Retinal pigment epithelial cell (primary cell): Measurements from ENCODE around the gene MLNR.

Experiments
- DNase-seq: peaks from one replicate; pipeline ENCODE4 v3.0.0-alpha.2; 2010; ENCODE audit warnings: low read depth
- H3K4me3 ChIP-seq: 2 replicates; pipeline ENCODE4 v1.5.1; 2011; ENCODE audit warnings: mild to moderate bottlenecking, low read length, control low read depth, moderate library complexity
- CTCF ChIP-seq: conservative IDR thresholded peaks from 2 replicates; pipeline ENCODE4 v1.5.1; 2011; ENCODE audit warnings: low read depth, low read length, control low read depth, inconsistent platforms

MLNR gene

GRCh38 chr13:49216334-49216733, 3.8 kb upstream of the MLNR start:
- no peak for DNase-seq
- H3K4me3 ChIP-seq = no peak overlapping the region
- no peak for TF ChIP-seq CTCF

GRCh38 chr13:49217962-49218492, 2.1 kb upstream of the MLNR start:
- DNase-seq = no peak
- no peak overlapping the region for H3K4me3 ChIP-seq
- no peak for TF ChIP-seq CTCF

GRCh38 chr13:49218493-49219051, 1.6 kb upstream of the MLNR start:
- DNase-seq = peak; percentile 39

GRCh38 chr13:49219647-49220035, 497 bp upstream of the MLNR start:
- peak overlapping the region; percentile 25 for H3K4me3 ChIP-seq
- no peak for TF ChIP-seq CTCF
- no peak for DNase-seq

More at GRCh38 chr13:49218493-49219051, 1.6 kb upstream of the MLNR start:
- TF ChIP-seq CTCF = no peak
- H3K4me3 ChIP-seq = peak overlapping the region; percentile 12

GRCh38 chr13:49220856-49221589, 885 bp downstream of the MLNR start:
- no peak for DNase-seq
- no peak for TF ChIP-seq CTCF
- no peak overlapping the region for H3K4me3 ChIP-seq

GRCh38 chr13:49221590-49221965, 1.4 kb downstream of the MLNR start:
- no peak for DNase-seq
- no peak overlapping the region for H3K4me3 ChIP-seq

More at GRCh38 chr13:49221590-49221965, 1.4 kb downstream of the MLNR start:
- no peak for TF ChIP-seq CTCF
